Measurements from ENCODE around the gene EVI5.

DNA sequence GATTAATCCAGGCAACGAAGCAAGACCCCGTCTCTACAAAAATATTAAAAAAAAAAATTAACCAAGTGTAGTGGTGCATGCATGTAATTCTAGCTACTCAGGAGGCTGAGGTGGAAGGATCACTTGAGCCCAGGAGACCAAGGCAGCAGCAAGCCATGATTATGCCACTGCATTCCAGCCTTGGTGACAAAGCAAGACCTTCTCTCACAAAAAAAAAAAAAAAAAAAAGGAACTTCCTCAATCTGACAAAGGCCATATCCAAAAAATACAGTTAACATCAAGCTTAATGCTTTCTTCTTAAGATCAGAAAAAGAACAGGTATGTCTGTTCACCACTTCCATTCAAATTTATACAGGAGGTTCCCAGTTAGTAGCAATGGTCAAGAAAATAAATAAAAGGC, 54.4 kb downstream of the EVI5 start:
- TF ChIP-seq EZH2 (IDR thresholded peaks at IDR 0.05; ENCODE audit: insufficient read depth, poor library complexity, severe bottlenecking) (no peak), EZH2phosphoT487 (IDR thresholded peaks at IDR 0.05; ENCODE audit: insufficient read depth, low read depth) (no peak)

All from GM23248 (cell line).